IMR-90 (cell line): ENCODE data around the gene ESR1. TPM values are rescaled to one million over a fixed set of nuclear protein-coding genes. Genes with fewer than 3 reads are reported as not detected.

Source experiments
- ATAC-seq: fragments of 200-7000 bp; cut with Tn5 transposase; 2 replicates; pipeline ENCODE4 v1.9.1; 2020; ENCODE audit warnings: low read depth, mild to moderate bottlenecking, moderate library complexity
- BruUV-seq: library from RNA; stranded (reverse); fragments of 400-500 nt; replicated peaks from 2 replicates; lab custom pipeline; 2021; lab: Mats Ljungman, UMichigan
- CTCF ChIA-PET: fragments of 300-600 bp; formaldehyde crosslinking; extraction: SDS; loops from one replicate; lab custom pipeline; 2021; ENCODE audit warnings: antibody characterized with exemption; lab: Yijun Ruan, JAX
- POLR2A ChIA-PET: fragments of 300-600 bp; sonication (Branson Sonifier 250); formaldehyde crosslinking; loops from one replicate; lab custom pipeline; 2022; ENCODE audit warnings: antibody characterized with exemption; ENCODE audit not compliant: unreplicated experiment; lab: Charles Lee
- DNase-seq: peaks from one replicate; pipeline ENCODE4 v3.0.0; 2013
- H2AFZ ChIP-seq: replicated peaks from 2 replicates; pipeline ENCODE3; 2013; ENCODE audit warnings: low read length, mild to moderate bottlenecking; ENCODE audit not compliant: poor library complexity
- H2AK5ac ChIP-seq: 2 replicates; pipeline ENCODE4 v1.6.1; 2013; ENCODE audit warnings: low read depth, low read length, inconsistent platforms
- H2AK9ac ChIP-seq: replicated peaks from 2 replicates; pipeline ENCODE3; 2013; ENCODE audit warnings: mild to moderate bottlenecking, low read depth, low read length, moderate library complexity; ENCODE audit not compliant: poor library complexity
- H2BK120ac ChIP-seq: 2 replicates; pipeline ENCODE4 v1.6.1; 2013; ENCODE audit warnings: low read depth, low read length, inconsistent platforms
- H2BK15ac ChIP-seq: 3 replicates; pipeline ENCODE4 v1.6.1; 2013; ENCODE audit warnings: low read depth, low read length, inconsistent platforms
- H2BK20ac ChIP-seq: 2 replicates; pipeline ENCODE4 v1.6.1; 2013; ENCODE audit warnings: low read depth, mild to moderate bottlenecking, inconsistent platforms, low read length, moderate library complexity
- H2BK5ac ChIP-seq: 2 replicates; pipeline ENCODE4 v1.6.1; 2013; ENCODE audit warnings: mild to moderate bottlenecking, low read depth, low read length, inconsistent platforms; ENCODE audit not compliant: poor library complexity, severe bottlenecking
- H3K14ac ChIP-seq: replicated peaks from 2 replicates; pipeline ENCODE4 v1.6.1; 2013; ENCODE audit warnings: low read depth, low read length, inconsistent platforms
- H3K18ac ChIP-seq: 2 replicates; pipeline ENCODE4 v1.6.1; 2013; ENCODE audit warnings: low read depth, low read length, control low read depth
- H3K23ac ChIP-seq: 2 replicates; pipeline ENCODE4 v1.6.1; 2013; ENCODE audit warnings: low read depth, low read length, inconsistent platforms
- H3K27ac ChIP-seq: 2 replicates; pipeline ENCODE4 v1.5.1; 2013; ENCODE audit warnings: mild to moderate bottlenecking, control low read depth, low read length; ENCODE audit not compliant: insufficient read depth
- H3K27me3 ChIP-seq: 2 replicates; pipeline ENCODE4 v1.6.1; 2013; ENCODE audit warnings: low read length; ENCODE audit not compliant: control insufficient read depth, insufficient read depth
- H3K36me3 ChIP-seq: 2 replicates; pipeline ENCODE4 v1.6.1; 2013; ENCODE audit warnings: low read length, mixed read lengths; ENCODE audit not compliant: control insufficient read depth, insufficient read depth
- H3K4ac ChIP-seq: 2 replicates; pipeline ENCODE4 v1.6.1; 2013; ENCODE audit warnings: low read depth, low read length, inconsistent platforms
- H3K4me1 ChIP-seq: 2 replicates; pipeline ENCODE4 v1.6.1; 2013; ENCODE audit warnings: low read length, mixed read lengths; ENCODE audit not compliant: control insufficient read depth, insufficient read depth
- H3K4me2 ChIP-seq: 2 replicates; pipeline ENCODE4 v1.6.1; 2013; ENCODE audit warnings: low read depth, mild to moderate bottlenecking, control low read depth, low read length, moderate library complexity
- H3K4me3 ChIP-seq: 2 replicates; pipeline ENCODE4 v1.5.1; 2013; ENCODE audit warnings: low read depth, mild to moderate bottlenecking, control low read depth, low read length, moderate library complexity; ENCODE audit not compliant: insufficient read depth
- H3K56ac ChIP-seq: 2 replicates; pipeline ENCODE4 v1.6.1; 2013; ENCODE audit warnings: low read length, inconsistent platforms; ENCODE audit not compliant: insufficient read depth; ENCODE audit errors: extremely low read depth
- H3K79me1 ChIP-seq, 2 experiments: 2 replicates each; pipeline ENCODE4 v1.6.1; 2013; ENCODE audit warnings: low read length in 2 of 2, inconsistent platforms in 1 of 2, low read depth in 1 of 2
- H3K9ac ChIP-seq: 2 replicates; pipeline ENCODE4 v1.6.1; 2013; ENCODE audit warnings: low read depth, low read length, control low read depth
- H3K9me1 ChIP-seq: 2 replicates; pipeline ENCODE4 v1.6.1; 2013; ENCODE audit warnings: low read length, inconsistent platforms; ENCODE audit not compliant: insufficient read depth
- H3K9me3 ChIP-seq: 2 replicates; pipeline ENCODE4 v1.6.1; 2013; ENCODE audit warnings: low read length; ENCODE audit not compliant: control insufficient read depth, insufficient read depth
- H4K20me1 ChIP-seq: 2 replicates; pipeline ENCODE4 v1.6.1; 2013; ENCODE audit warnings: low read length, inconsistent platforms; ENCODE audit not compliant: insufficient read depth
- H4K5ac ChIP-seq: 2 replicates; pipeline ENCODE4 v1.6.1; 2013; ENCODE audit warnings: mild to moderate bottlenecking, low read depth, low read length, control low read depth
- H4K8ac ChIP-seq, 2 experiments: 2 replicates each; pipeline ENCODE4 v1.6.1; 2013; ENCODE audit warnings: low read depth in 2 of 2, low read length in 2 of 2, control low read depth in 1 of 2, inconsistent platforms in 1 of 2
- H4K91ac ChIP-seq: 2 replicates; pipeline ENCODE4 v1.6.1; 2013; ENCODE audit warnings: low read depth, low read length, inconsistent platforms; ENCODE audit not compliant: insufficient read depth
- CEBPB ChIP-seq: IDR thresholded peaks from 2 replicates; pipeline ENCODE4 v1.6.1; 2012; ENCODE audit warnings: low read depth, low read length, improper control_type of control experiment
- CHD1 ChIP-seq: IDR thresholded peaks from 2 replicates; pipeline ENCODE4 v1.6.1; 2012; ENCODE audit warnings: low read depth, low read length, improper control_type of control experiment
- FOS ChIP-seq: fragments of 150-350 bp; IDR thresholded peaks from 2 replicates; pipeline ENCODE4 v1.6.1; 2016; ENCODE audit warnings: low read depth, low read length
- MAZ ChIP-seq: IDR thresholded peaks from 2 replicates; pipeline ENCODE4 v1.6.1; 2012; ENCODE audit warnings: low read depth, mild to moderate bottlenecking, low read length, improper control_type of control experiment, moderate library complexity, borderline replicate concordance
- POLR2A ChIP-seq: IDR thresholded peaks from 2 replicates; pipeline ENCODE4 v1.6.1; 2012; ENCODE audit warnings: mild to moderate bottlenecking, low read depth, low read length
- RAD21 ChIP-seq: IDR thresholded peaks from 2 replicates; pipeline ENCODE4 v1.6.1; 2012; ENCODE audit warnings: low read length, improper control_type of control experiment
- RCOR1 ChIP-seq: IDR thresholded peaks from 2 replicates; pipeline ENCODE4 v1.6.1; 2012; ENCODE audit warnings: mild to moderate bottlenecking, low read length, improper control_type of control experiment; ENCODE audit not compliant: insufficient replicate concordance
- WGBS, 2 experiments: methylation state at CpG; one replicate each; pipeline versions ENCODE4 v1.1.5 to v1.1.7; 2013; ENCODE audit warnings: missing lambda C conversion rate in 2 of 2; ENCODE audit not compliant: insufficient read length in 1 of 2; ENCODE audit errors: extremely low coverage in 2 of 2; 5-methylcytosine and 5-hydroxymethylcytosine counted together
- dilution Hi-C: fragments of 300-500 bp; cut with HindIII; formaldehyde crosslinking; loops from one replicate; pipeline ENCODE4 v1.14.3; 2018; ENCODE audit warnings: low sequenced_read_pairs; ENCODE audit not compliant: unreplicated experiment
- in situ Hi-C: fragments of 300-500 bp; cut with MboI; formaldehyde crosslinking; loops from 3 replicates; pipeline ENCODE4 v1.14.3; 2019; ENCODE audit warnings: low sequenced_read_pairs, inconsistent platforms, mixed read lengths
- intact Hi-C: fragments of 100-400 bp; cut with micrococcal nuclease; formaldehyde crosslinking; loops from 2 replicates; pipeline ENCODE4 v1.10.0; 2022
- polyA plus RNA-seq, 3 experiments: library from polyadenylated mRNA; depleted of rRNA; stranded (reverse); fragments of >200 nt; gene quantifications; 2 replicates each; pipeline ENCODE4 v1.2.3, GENCODE V29; 2012; ENCODE audit warnings: low replicate concordance in 1 of 3
- total RNA-seq: library from RNA; depleted of rRNA; stranded (reverse); fragments of >200 nt; gene quantifications from 2 replicates; pipeline ENCODE4 v1.2.3, GENCODE V29; 2012
- TF ChIP-seq, protein P1 (sequence below): fragments of 150-350 bp; IDR thresholded peaks from 2 replicates; pipeline ENCODE4 v1.6.1; 2016; ENCODE audit warnings: low read depth, mild to moderate bottlenecking, low read length, moderate library complexity, borderline replicate concordance
- TF ChIP-seq, protein P2 (sequence below): fragments of 150-350 bp; IDR thresholded peaks from 2 replicates; pipeline ENCODE4 v1.6.1; 2017; ENCODE audit warnings: mild to moderate bottlenecking, antibody characterized with exemption, low read length, low read depth
- TF ChIP-seq, protein P3 (sequence below): conservative IDR thresholded peaks from 2 replicates; pipeline ENCODE4 v1.5.1; 2012; ENCODE audit warnings: mild to moderate bottlenecking, low read depth, low read length, improper control_type of control experiment

ESR1 gene
- total and polyA plus RNA-seq, 2 of the 4 experiments (the other 2 are of a cell fraction): not detected

DNA sequence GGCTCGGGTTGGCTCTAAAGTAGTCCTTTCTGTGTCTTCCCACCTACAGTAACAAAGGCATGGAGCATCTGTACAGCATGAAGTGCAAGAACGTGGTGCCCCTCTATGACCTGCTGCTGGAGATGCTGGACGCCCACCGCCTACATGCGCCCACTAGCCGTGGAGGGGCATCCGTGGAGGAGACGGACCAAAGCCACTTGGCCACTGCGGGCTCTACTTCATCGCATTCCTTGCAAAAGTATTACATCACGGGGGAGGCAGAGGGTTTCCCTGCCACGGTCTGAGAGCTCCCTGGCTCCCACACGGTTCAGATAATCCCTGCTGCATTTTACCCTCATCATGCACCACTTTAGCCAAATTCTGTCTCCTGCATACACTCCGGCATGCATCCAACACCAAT lies 291.2 kb downstream of the ESR1 start:
- TF ChIP-seq RAD21: no peak
- no peak for TF ChIP-seq RCOR1
- TF ChIP-seq POLR2A: no peak
- TF ChIP-seq, protein P1, sequence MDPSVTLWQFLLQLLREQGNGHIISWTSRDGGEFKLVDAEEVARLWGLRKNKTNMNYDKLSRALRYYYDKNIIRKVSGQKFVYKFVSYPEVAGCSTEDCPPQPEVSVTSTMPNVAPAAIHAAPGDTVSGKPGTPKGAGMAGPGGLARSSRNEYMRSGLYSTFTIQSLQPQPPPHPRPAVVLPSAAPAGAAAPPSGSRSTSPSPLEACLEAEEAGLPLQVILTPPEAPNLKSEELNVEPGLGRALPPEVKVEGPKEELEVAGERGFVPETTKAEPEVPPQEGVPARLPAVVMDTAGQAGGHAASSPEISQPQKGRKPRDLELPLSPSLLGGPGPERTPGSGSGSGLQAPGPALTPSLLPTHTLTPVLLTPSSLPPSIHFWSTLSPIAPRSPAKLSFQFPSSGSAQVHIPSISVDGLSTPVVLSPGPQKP: no peak
- TF ChIP-seq, protein P2, sequence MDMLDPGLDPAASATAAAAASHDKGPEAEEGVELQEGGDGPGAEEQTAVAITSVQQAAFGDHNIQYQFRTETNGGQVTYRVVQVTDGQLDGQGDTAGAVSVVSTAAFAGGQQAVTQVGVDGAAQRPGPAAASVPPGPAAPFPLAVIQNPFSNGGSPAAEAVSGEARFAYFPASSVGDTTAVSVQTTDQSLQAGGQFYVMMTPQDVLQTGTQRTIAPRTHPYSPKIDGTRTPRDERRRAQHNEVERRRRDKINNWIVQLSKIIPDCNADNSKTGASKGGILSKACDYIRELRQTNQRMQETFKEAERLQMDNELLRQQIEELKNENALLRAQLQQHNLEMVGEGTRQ: no peak
- TF ChIP-seq CEBPB: no peak
- TF ChIP-seq MAZ: no peak
- TF ChIP-seq, protein P3, sequence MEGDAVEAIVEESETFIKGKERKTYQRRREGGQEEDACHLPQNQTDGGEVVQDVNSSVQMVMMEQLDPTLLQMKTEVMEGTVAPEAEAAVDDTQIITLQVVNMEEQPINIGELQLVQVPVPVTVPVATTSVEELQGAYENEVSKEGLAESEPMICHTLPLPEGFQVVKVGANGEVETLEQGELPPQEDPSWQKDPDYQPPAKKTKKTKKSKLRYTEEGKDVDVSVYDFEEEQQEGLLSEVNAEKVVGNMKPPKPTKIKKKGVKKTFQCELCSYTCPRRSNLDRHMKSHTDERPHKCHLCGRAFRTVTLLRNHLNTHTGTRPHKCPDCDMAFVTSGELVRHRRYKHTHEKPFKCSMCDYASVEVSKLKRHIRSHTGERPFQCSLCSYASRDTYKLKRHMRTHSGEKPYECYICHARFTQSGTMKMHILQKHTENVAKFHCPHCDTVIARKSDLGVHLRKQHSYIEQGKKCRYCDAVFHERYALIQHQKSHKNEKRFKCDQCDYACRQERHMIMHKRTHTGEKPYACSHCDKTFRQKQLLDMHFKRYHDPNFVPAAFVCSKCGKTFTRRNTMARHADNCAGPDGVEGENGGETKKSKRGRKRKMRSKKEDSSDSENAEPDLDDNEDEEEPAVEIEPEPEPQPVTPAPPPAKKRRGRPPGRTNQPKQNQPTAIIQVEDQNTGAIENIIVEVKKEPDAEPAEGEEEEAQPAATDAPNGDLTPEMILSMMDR: no peak
- no peak for TF ChIP-seq CHD1
- TF ChIP-seq FOS: no peak
- H3K4me1 ChIP-seq: peaks cover 29% of the 10 kb centered on the region
- no peak overlapping the region for H3K9ac ChIP-seq
- H3K18ac ChIP-seq: no peak overlapping the region
- H2BK5ac ChIP-seq: no peak overlapping the region
- no peaks in the 10 kb centered on the region for H3K79me1 ChIP-seq
- no peak overlapping the region for H3K4me3 ChIP-seq
- ChIA-PET CTCF (no interaction called here), POLR2A (no interaction called here)
- WGBS, 2 experiments: 100% methylated on average over 8 of the region's 14 CpGs; no CpG with 5 or more reads in 1 of the 2 experiments
- ATAC-seq: no peak
- H4K8ac ChIP-seq: no peak overlapping the region
- H4K91ac ChIP-seq: no peak overlapping the region
- H2BK120ac ChIP-seq: no peak overlapping the region; the same call in 1 of the 2 replicates
- H2AK9ac ChIP-seq: no peak overlapping the region
- BruUV-seq: no TSS peak
- intact Hi-C loops (loop anchor here (5.0 kb wide), 1 partner anchor 706 kb away; the partner anchor contains the start of gene ZBTB2), dilution Hi-C loops (no loop called here), in situ Hi-C loops (no loop called here)
- no peak overlapping the region for H3K27ac ChIP-seq
- H3K56ac ChIP-seq: no peak overlapping the region
- H3K36me3 ChIP-seq: no peaks in the 10 kb centered on the region
- H3K14ac ChIP-seq: no peak overlapping the region
- DNase-seq: no peak
- no peaks in the 10 kb centered on the region for H4K20me1 ChIP-seq
- H2BK15ac ChIP-seq: no peak overlapping the region; the same call in 2 of the 3 replicates
- no peaks in the 10 kb centered on the region for H3K27me3 ChIP-seq
- no peak overlapping the region for H3K4ac ChIP-seq
- no peak overlapping the region for H2AFZ ChIP-seq
- peaks cover 18% of the 10 kb centered on the region; the same call in 1 of the 2 replicates for H3K9me1 ChIP-seq
- H2BK20ac ChIP-seq: no peak overlapping the region; the same call in 1 of the 2 replicates
- H3K23ac ChIP-seq: no peak overlapping the region
- H2AK5ac ChIP-seq: no peak overlapping the region
- no peak overlapping the region for H4K5ac ChIP-seq
- H3K9me3 ChIP-seq: peaks cover 3% of the 10 kb centered on the region
- no peak overlapping the region for H3K4me2 ChIP-seq
